ENCODE data around the gene ELAVL1.

Gene ELAVL1

DNA sequence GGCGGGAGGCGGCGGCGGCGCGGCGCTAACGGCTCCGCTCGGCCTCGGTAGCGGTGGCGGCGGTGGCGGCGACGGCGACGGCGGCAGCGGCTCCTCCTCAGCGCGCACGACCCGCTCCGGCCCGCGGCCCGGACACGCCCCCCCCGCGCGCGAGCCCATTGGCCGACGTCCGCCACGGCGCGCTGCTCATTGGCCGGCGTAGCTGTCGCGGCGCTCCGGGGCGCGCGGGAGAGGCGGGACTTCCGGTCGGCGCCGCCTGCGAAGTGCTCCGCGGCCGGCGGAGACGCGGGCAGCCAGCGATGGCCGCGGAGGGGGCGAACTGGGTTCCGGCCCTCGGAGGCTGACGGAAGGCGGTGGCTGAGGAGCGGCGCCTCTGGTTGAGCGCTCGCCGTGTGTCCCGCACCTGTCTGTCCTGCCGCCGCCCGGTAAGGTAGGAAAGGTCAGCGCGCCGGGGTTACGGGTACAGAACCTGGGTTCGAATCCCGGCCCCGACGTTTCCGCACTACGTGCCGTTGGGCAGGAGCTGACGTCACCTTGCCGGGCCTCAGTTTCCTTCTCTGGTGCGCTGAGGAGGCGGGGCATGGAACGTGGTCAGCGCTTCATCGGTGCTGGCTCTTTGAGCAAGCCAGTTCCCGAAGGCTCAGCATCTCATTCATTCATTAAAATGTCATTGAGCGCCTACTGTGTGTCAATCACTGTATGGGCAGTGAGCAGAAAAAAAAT, at the start of gene ELAVL1:
Gene ELAVL1 (minus strand): TSS at position 108 of the 723 bp plus-strand sequence. CDS start 13,826 bp downstream, outside the sequence.
- H3K4me3 ChIP-seq (ENCODE audit: low read depth, low read length) = peak within 1 kb of the TSS; percentile 67
- TF ChIP-seq CTCF (IDR thresholded peaks at IDR 0.05; ENCODE audit: low read depth, low read length, missing control alignments) = no peak
- DNase-seq (ENCODE audit: low read depth) = peak; percentile 57

GRCh38 chr19:8054169-8054568, 48.7 kb upstream of the ELAVL1 start:
- no peak overlapping the region for H3K4me3 ChIP-seq (ENCODE audit: low read depth, low read length)
- no peak for TF ChIP-seq CTCF (IDR thresholded peaks at IDR 0.05; ENCODE audit: low read depth, low read length, missing control alignments)
- no peak for DNase-seq (ENCODE audit: low read depth)

GRCh38 chr19:8052464-8052859, 47.0 kb upstream of the ELAVL1 start, which contains the start of gene CCL25:
Gene CCL25, plus strand, starts transcription at chr19:8052760. Its CDS starts 290 bp downstream, at chr19:8053050.
- no peak for TF ChIP-seq CTCF (IDR thresholded peaks at IDR 0.05; ENCODE audit: low read depth, low read length, missing control alignments)
- no peak within 1 kb of the TSS for H3K4me3 ChIP-seq (ENCODE audit: low read depth, low read length)
- no peak for DNase-seq (ENCODE audit: low read depth)

GRCh38 chr19:8050274-8051096, 45.0 kb upstream of the ELAVL1 start:
- peak overlapping the region; percentile 52 for H3K4me3 ChIP-seq (ENCODE audit: low read depth, low read length)
- no peak for TF ChIP-seq CTCF (IDR thresholded peaks at IDR 0.05; ENCODE audit: low read depth, low read length, missing control alignments)
- DNase-seq (ENCODE audit: low read depth) = peak; percentile 97

- DNase-seq (ENCODE audit: low read depth) = peak; percentile 21
- TF ChIP-seq CTCF (IDR thresholded peaks at IDR 0.05; ENCODE audit: low read depth, low read length, missing control alignments) = no peak
- no peak overlapping the region for H3K4me3 ChIP-seq (ENCODE audit: low read depth, low read length)
Measured at GRCh38 chr19:8046569-8047165, 41.2 kb upstream of the ELAVL1 start.

DNA sequence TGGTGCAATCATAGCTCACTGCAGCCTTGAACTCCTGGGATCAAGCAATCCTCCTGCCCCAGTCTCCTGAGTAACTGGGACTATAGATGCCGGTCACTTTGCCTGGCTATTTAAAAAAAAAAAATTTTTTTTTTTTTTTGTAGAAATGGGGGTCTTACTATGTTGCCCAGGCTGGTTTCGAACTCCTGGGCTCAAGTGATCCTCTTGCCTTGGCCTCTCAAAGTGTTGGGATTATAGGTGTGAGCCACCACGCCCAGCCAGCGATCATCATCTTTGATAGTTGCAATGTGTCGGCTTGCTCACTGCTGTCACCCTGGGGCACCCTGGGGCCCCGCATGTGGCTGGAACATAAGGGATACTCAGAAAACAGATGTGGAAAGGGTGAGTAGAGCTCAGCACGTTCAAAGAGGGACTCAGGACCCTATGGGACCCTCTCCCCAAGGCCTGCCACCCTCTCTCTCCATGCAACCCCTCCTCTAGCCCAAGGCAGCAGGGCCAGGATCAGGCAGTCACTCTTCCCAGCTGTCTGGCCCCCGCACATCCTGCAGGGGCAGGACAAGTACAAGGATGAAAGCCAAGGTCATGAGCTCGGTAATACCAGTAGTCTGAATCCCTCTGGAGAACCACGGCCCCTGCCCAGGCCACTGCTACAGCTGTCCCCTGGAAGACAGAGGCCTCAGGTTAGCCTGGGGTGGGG, 40.6 kb upstream of the ELAVL1 start:
- DNase-seq (ENCODE audit: low read depth) = no peak
- no peak overlapping the region for H3K4me3 ChIP-seq (ENCODE audit: low read depth, low read length)
- TF ChIP-seq CTCF (IDR thresholded peaks at IDR 0.05; ENCODE audit: low read depth, low read length, missing control alignments) = no peak
